Mesodermal cell (in vitro differentiated cells): Measurements from ENCODE around the gene THOC1.

Experiments used
- H3K27ac ChIP-seq: 2 replicates; pipeline ENCODE4 v1.7.0; 2013; ENCODE audit warnings: mild to moderate bottlenecking, low read depth, low read length, moderate library complexity; ENCODE audit not compliant: severe bottlenecking
- H3K36me3 ChIP-seq: 2 replicates; pipeline ENCODE4 v1.7.1; 2013; ENCODE audit warnings: mild to moderate bottlenecking, low read length, moderate library complexity; ENCODE audit not compliant: control insufficient read depth, insufficient read depth
- H3K4me1 ChIP-seq: one replicate; pipeline ENCODE4 v1.7.1; 2013; ENCODE audit warnings: mild to moderate bottlenecking, low read length; ENCODE audit not compliant: insufficient read depth, control insufficient read depth, poor library complexity, severe bottlenecking
- H3K4me3 ChIP-seq: 2 replicates; pipeline ENCODE4 v1.7.0; 2013; ENCODE audit warnings: low read length, control low read depth, mild to moderate bottlenecking; ENCODE audit not compliant: insufficient read depth, poor library complexity, severe bottlenecking; ENCODE audit errors: extremely low read depth
- H3K9me3 ChIP-seq: 2 replicates; pipeline ENCODE4 v1.7.1; 2013; ENCODE audit warnings: mild to moderate bottlenecking, low read length, moderate library complexity; ENCODE audit not compliant: control insufficient read depth
- WGBS, 2 experiments: methylation state at CpG; one replicate each; pipeline ENCODE4 v1.1.5; 2013; ENCODE audit warnings: missing lambda C conversion rate in 2 of 2; ENCODE audit not compliant: insufficient coverage in 2 of 2; 5-methylcytosine and 5-hydroxymethylcytosine counted together

Gene THOC1

GRCh38 chr18:189254-189653 is 78.6 kb downstream of the THOC1 start:
- Histone ChIP-seq H3K4me1 (no peaks in the 10 kb centered on the region), H3K4me3 (no peak overlapping the region), H3K9me3 (no peaks in the 10 kb centered on the region), H3K27ac (no peak overlapping the region), H3K36me3 (peaks cover 21% of the 10 kb centered on the region)
- 100% methylated on average over 3 of the region's 5 CpGs; no CpG with 5 or more reads in 1 of the 2 experiments for WGBS, 2 experiments

GRCh38 chr18:183769-184168 is 84.1 kb downstream of the THOC1 start:
- H3K36me3 ChIP-seq = peaks cover 50% of the 10 kb centered on the region
- H3K4me3 ChIP-seq = no peak overlapping the region
- no peaks in the 10 kb centered on the region for H3K9me3 ChIP-seq
- no CpG with 5 or more reads among the region's 1 CpG for WGBS, 2 experiments
- H3K27ac ChIP-seq = no peak overlapping the region
- H3K4me1 ChIP-seq = no peaks in the 10 kb centered on the region

- Histone ChIP-seq H3K36me3 (peaks cover 61% of the 10 kb centered on the region), H3K9me3 (no peaks in the 10 kb centered on the region), H3K4me3 (no peak overlapping the region), H3K4me1 (no peaks in the 10 kb centered on the region), H3K27ac (no peak overlapping the region)
These were observed 86.1 kb downstream of the THOC1 start for GRCh38 chr18:181711-182110.

GRCh38 chr18:179499-179898 is 88.3 kb downstream of the THOC1 start:
- H3K4me1 ChIP-seq = no peaks in the 10 kb centered on the region
- H3K36me3 ChIP-seq = peaks cover 59% of the 10 kb centered on the region
- H3K27ac ChIP-seq = no peak overlapping the region
- no peak overlapping the region for H3K4me3 ChIP-seq
- no CpG with 5 or more reads among the region's 5 CpGs for WGBS, 2 experiments
- H3K9me3 ChIP-seq = no peaks in the 10 kb centered on the region

GRCh38 chr18:172361-172760 is 95.5 kb downstream of the THOC1 start:
- Histone ChIP-seq H3K36me3 (peaks cover 78% of the 10 kb centered on the region), H3K27ac (no peak overlapping the region), H3K4me3 (no peak overlapping the region), H3K9me3 (no peaks in the 10 kb centered on the region), H3K4me1 (no peaks in the 10 kb centered on the region)
- 91 to 93% methylated on average over 4 to 5 of the region's 5 CpGs for WGBS, 2 experiments
